Measurements from ENCODE around the gene SLC35E1. TPM values are rescaled to one million over a fixed set of nuclear protein-coding genes. Genes with fewer than 3 reads are reported as not detected.

SLC35E1 gene
- total RNA-seq, 2 experiments from 2014 or later = 42.0 to 46.0 TPM

DNA sequence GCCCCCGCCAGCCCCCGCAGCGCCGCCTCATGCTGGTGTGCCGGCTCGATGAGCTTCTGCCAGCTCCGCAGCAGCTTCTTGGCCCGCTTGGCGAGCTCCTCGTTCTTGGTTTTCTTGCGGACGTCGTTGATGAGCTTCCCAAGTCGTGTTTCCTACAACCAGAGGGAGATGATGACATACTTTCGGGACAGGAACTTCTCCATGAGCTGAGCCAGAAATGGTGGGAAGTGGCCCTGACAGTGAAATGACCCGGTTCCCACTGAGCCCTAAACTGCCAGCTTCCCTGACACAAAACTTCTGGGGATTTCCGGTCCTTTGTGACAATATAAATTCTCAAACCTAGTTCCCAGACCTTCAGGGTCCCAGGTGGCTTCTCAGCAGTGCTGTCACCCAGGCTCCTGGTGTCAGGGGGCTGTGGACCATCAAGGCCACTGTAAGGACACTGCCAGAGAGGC lies 5.3 kb upstream of the SLC35E1 start:
- DNase-seq = no peak
- Mint-ChIP-seq H3K4me3 (no peak overlapping the region), H3K36me3 (peaks cover 34% of the 10 kb centered on the region), H3K27ac (no peak overlapping the region), H3K9me3 (no peaks in the 10 kb centered on the region), H3K4me1 (ENCODE audit: low read depth) (peaks cover 56% of the 10 kb centered on the region), H3K27me3 (no peaks in the 10 kb centered on the region)
- CTCF ChIA-PET = interaction anchor here (1.3 kb wide), 1 partner anchor 11 kb away, joined by 3 read pairs; no protein-coding TSS in a partner anchor
- POLR2A ChIA-PET = no interaction called here
- intact Hi-C loops (cut with micrococcal nuclease) = no loop called here

DNA sequence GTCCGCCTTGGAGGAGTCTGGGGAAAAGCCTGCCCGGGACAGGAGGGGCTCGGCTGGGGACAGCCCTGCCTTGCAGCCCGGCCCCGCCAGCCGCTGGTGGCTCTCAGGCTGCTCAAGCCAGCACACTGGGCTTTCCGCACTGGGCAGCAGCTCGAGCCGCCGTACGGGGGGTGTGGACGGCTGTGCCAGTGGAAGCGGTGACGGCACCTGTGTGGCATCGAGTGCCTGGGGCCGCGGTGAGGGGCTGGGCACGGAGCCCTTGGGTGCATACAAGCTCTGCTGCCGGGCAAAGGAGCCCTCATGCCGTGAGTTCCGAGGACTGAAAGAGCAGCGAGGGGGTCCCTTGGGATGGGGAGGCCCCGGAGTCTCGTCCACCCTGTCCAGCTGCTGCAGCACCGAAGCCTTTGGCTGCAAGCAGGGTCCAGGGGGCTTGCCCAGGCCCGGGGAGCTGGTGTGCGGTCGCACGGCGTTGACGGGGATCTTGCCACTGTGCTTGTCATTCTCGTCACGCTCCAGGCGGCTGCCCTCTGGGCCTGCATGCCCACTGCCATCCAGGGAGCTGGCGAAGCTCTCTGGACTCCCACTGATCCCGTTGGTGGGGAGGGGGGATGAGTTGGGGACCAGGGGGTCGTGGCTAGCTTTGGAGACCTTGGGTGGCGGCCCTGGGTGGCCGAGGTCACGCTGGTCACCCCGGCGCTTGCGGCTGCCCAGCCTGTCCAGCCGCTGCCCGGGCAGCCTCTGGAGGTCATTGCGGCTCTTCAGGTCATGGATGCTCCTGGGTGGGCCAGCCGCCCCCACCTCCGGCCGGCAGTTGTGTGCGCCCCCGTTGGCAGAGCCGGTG lies 4.7 kb upstream of the SLC35E1 start:
- ChIA-PET POLR2A (no interaction called here), CTCF (interaction anchor here (1.3 kb wide), 1 partner anchor 11 kb away, joined by 3 read pairs; no protein-coding TSS in a partner anchor)
- no peak for DNase-seq
- Mint-ChIP-seq H3K36me3 (peaks cover 37% of the 10 kb centered on the region), H3K4me1 (ENCODE audit: low read depth) (peaks cover 53% of the 10 kb centered on the region), H3K4me3 (no peak overlapping the region), H3K9me3 (no peaks in the 10 kb centered on the region), H3K27me3 (no peaks in the 10 kb centered on the region), H3K27ac (no peak overlapping the region)
- intact Hi-C loops (cut with micrococcal nuclease) = no loop called here

DNA sequence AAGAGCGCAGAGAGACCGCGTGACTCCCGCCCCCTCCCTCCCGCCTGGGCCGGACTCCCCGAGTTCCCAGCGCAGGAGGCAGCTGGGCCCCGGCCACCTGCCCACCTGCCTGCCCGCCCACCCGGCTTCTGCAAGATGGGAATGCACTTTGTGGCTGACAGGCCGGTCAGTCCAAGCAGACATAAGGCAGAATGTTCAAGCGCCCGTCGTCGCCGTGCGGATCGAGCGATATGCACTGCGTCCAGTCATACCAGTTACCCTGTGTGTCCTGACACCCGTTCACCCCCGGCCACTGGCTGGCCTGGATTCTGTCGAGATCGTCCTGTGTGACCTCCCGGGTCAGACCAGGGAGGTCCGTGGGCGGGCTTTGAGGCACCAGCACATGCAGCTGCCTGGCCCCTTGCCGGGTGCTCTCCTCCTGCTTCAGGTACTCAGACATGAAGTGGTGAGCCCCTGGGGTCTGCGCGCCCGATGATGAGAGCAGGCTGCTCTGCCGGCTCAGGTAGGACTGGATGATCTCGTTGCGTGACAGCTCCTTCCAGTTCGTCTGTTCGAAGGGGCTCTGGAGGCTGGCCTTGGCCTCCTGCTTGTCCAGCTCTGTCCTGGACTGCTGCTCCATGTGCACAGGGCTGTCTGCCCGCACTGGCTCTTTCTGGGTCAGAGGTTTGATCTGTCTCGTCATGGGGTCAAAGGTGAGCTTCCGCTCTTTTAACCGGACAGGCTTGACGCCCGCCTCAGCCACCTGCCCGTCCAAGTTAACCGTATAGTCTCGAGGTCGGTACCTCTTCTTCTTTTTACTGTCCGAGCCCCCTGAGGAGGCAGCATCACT lies 3.9 kb upstream of the SLC35E1 start:
- H3K36me3 Mint-ChIP-seq = peaks cover 38% of the 10 kb centered on the region
- no peaks in the 10 kb centered on the region for H3K9me3 Mint-ChIP-seq
- peaks cover 53% of the 10 kb centered on the region for H3K4me1 Mint-ChIP-seq (ENCODE audit: low read depth)
- H3K27me3 Mint-ChIP-seq = no peaks in the 10 kb centered on the region
- DNase-seq = no peak
- H3K4me3 Mint-ChIP-seq = no peak overlapping the region
- intact Hi-C loops (cut with micrococcal nuclease) = no loop called here
- no peak overlapping the region for H3K27ac Mint-ChIP-seq
- ChIA-PET CTCF (interaction anchor here (1.3 kb wide), 1 partner anchor 12 kb away, joined by 3 read pairs; no protein-coding TSS in a partner anchor), POLR2A (interaction anchor here (1.0 kb wide), 1 partner anchor 11 kb away, joined by 3 read pairs; no protein-coding TSS in a partner anchor)

DNA sequence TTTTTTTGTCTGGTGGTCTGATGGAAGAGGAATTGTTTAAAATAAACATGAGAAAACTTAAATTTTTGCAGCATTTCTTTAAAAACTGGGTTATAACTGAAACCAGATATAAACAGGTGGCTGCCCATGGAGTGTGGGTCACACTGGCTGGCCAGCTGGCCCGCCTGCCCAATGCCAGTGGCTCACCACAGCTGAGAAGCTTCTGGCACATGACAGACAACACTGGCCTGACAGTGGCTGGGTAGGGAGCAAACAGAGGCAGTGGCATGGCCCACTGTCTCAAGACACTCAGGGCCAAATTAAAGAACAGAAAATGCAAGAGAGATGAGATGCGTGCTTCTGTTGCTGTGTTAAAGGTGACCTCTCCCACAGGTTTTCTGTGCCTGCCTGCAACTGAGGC lies 3.1 kb upstream of the SLC35E1 start:
- peaks cover 51% of the 10 kb centered on the region for H3K4me1 Mint-ChIP-seq (ENCODE audit: low read depth)
- no peak overlapping the region for H3K4me3 Mint-ChIP-seq

GRCh38 chr19:16573925-16574324 lies 1.7 kb upstream of the SLC35E1 start:
- no peaks in the 10 kb centered on the region for H3K27me3 Mint-ChIP-seq
- H3K4me3 Mint-ChIP-seq = peak overlapping the region; percentile 92
- H3K36me3 Mint-ChIP-seq = peaks cover 38% of the 10 kb centered on the region
- ChIA-PET POLR2A (interaction anchor here (0.8 to 2.8 kb wide), 4 partner anchors 8 to 20 kb away, joined by 3 to 28 read pairs (median 11); no protein-coding TSS in a partner anchor), CTCF (interaction anchor here (1.2 to 2.5 kb wide), 3 partner anchors 11 to 187 kb away, joined by 3 to 9 read pairs (median 6); no protein-coding TSS in a partner anchor)
- DNase-seq = no peak
- peaks cover 50% of the 10 kb centered on the region for H3K4me1 Mint-ChIP-seq (ENCODE audit: low read depth)
- H3K27ac Mint-ChIP-seq = peak overlapping the region; percentile 14
- no peaks in the 10 kb centered on the region for H3K9me3 Mint-ChIP-seq
- intact Hi-C loops (cut with micrococcal nuclease) = loop anchor here (2.0 to 5.0 kb wide), 2 partner anchors 31 to 88 kb away; partner anchors contain the start of genes CHERP, SMIM7 and TMEM38A

More for the DNA sequence above, 3.1 kb upstream of the SLC35E1 start:
- H3K27me3 Mint-ChIP-seq = no peaks in the 10 kb centered on the region
- ChIA-PET POLR2A (interaction anchor here (1.0 kb wide), 1 partner anchor 12 kb away, joined by 3 read pairs; no protein-coding TSS in a partner anchor), CTCF (no interaction called here)
- H3K36me3 Mint-ChIP-seq = peaks cover 41% of the 10 kb centered on the region
- DNase-seq = no peak
- H3K9me3 Mint-ChIP-seq = no peaks in the 10 kb centered on the region
- peak overlapping the region; percentile 40 for H3K27ac Mint-ChIP-seq
- intact Hi-C loops (cut with micrococcal nuclease) = no loop called here

- no peak for DNase-seq
- Mint-ChIP-seq H3K27ac (peak overlapping the region; percentile 93), H3K9me3 (no peaks in the 10 kb centered on the region), H3K4me1 (ENCODE audit: low read depth) (peaks cover 50% of the 10 kb centered on the region), H3K4me3 (peak overlapping the region; percentile 92), H3K36me3 (peaks cover 38% of the 10 kb centered on the region), H3K27me3 (no peaks in the 10 kb centered on the region)
- intact Hi-C loops (cut with micrococcal nuclease) = loop anchor here (2.0 to 5.0 kb wide), 2 partner anchors 30 to 89 kb away; partner anchors contain the start of genes CHERP, SMIM7 and TMEM38A
- CTCF ChIA-PET = interaction anchor here (1.0 to 2.5 kb wide), 5 partner anchors 12 to 187 kb away, joined by 3 to 9 read pairs (median 3); no protein-coding TSS in a partner anchor
- POLR2A ChIA-PET = interaction anchor here (0.8 to 2.8 kb wide), 6 partner anchors 9 to 54 kb away, joined by 3 to 28 read pairs (median 4); no protein-coding TSS in a partner anchor
Observed at GRCh38 chr19:16573296-16573695, 1.1 kb upstream of the SLC35E1 start.

GRCh38 chr19:16571822-16572331 lies 338 bp downstream of the SLC35E1 start:
- CTCF ChIA-PET = interaction anchor here (1.4 to 2.5 kb wide), 2 partner anchors 16 to 23 kb away, joined by 3 to 6 read pairs; no protein-coding TSS in a partner anchor
- H3K27ac Mint-ChIP-seq = peak overlapping the region; percentile 71

DNA sequence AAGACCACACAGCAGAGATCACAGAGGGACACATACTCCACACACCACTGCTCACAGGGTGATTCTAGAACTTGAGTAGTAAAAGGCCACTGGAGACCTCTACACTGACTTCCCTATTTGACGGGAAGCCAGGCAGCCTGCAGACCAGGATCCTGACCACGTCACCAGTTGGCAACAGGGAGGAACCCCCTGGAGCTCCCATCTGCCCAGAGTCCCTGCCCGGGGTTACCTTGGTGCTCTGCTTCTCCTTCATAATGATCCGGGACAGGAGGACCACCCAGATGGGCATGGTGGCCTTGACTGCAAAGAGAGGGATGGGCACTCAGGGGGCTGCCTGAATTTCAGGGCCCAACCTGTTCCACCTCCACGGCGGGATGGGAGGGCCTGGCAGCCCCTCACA lies 932 bp downstream of the SLC35E1 start:
- intact Hi-C loops (cut with micrococcal nuclease) = loop anchor here (5.0 kb wide), 1 partner anchor 91 kb away; the partner anchor contains the start of genes SMIM7 and TMEM38A
- no peak for DNase-seq
- Mint-ChIP-seq H3K27ac (peak overlapping the region; percentile 13), H3K4me3 (peak overlapping the region; percentile 85), H3K9me3 (no peaks in the 10 kb centered on the region), H3K36me3 (peaks cover 46% of the 10 kb centered on the region), H3K27me3 (no peaks in the 10 kb centered on the region), H3K4me1 (ENCODE audit: low read depth) (peaks cover 58% of the 10 kb centered on the region)
- ChIA-PET POLR2A (interaction anchor here (1.0 kb wide), 1 partner anchor 17 kb away, joined by 3 read pairs; no protein-coding TSS in a partner anchor), CTCF (no interaction called here)

More at GRCh38 chr19:16571822-16572331, 338 bp downstream of the SLC35E1 start:
- Mint-ChIP-seq H3K36me3 (peaks cover 43% of the 10 kb centered on the region), H3K4me1 (ENCODE audit: low read depth) (peaks cover 54% of the 10 kb centered on the region), H3K9me3 (no peaks in the 10 kb centered on the region), H3K4me3 (peak overlapping the region; percentile 85), H3K27me3 (no peaks in the 10 kb centered on the region)
- POLR2A ChIA-PET = interaction anchor here (0.9 to 2.8 kb wide), 4 partner anchors 13 to 29 kb away, joined by 3 to 28 read pairs (median 10); no protein-coding TSS in a partner anchor
- intact Hi-C loops (cut with micrococcal nuclease) = loop anchor here (1.0 to 5.0 kb wide), 3 partner anchors 12 to 90 kb away; partner anchors contain the start of genes CHERP, SMIM7 and TMEM38A
- DNase-seq = peak; percentile 60

DNA sequence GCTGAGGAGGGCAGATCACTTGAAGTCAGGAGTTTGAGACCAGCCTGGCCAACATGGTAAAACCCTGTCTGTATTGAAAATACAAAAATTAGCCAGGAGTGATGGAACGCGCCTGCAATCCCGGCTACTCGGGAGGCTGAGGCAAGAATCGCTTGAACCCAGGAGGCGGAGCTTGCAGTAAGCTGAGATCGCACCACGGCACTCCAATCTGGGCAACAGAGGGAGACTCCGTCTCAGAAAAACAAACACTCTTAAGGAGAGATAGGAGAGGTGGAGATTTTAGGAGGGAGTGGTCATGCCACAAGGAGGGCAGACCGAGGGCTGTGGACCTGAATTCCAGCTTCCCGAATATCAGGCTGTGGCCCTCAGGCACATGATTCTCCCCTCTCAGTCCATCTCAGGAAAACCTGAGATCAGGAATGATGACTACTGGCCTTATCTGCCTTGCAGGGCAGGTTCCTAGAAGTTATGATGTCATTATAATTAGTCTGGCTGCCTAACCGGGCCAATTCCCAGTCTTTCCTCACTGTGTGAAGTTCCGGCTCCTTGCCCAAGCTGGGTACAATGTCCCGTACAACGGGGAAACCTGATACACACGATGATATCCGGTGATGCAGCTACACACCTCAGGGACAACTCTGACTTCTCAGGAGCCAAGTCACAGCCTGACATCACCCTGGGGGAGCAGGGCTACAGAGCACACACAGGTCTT lies 2.5 kb downstream of the SLC35E1 start:
- peaks cover 42% of the 10 kb centered on the region for H3K36me3 Mint-ChIP-seq
- intact Hi-C loops (cut with micrococcal nuclease) = loop anchor here (5.0 kb wide), 1 partner anchor 93 kb away; the partner anchor contains the start of genes SMIM7 and TMEM38A
- DNase-seq = no peak
- no peak overlapping the region for H3K27ac Mint-ChIP-seq
- H3K4me3 Mint-ChIP-seq = peak overlapping the region; percentile 39
- peaks cover 56% of the 10 kb centered on the region for H3K4me1 Mint-ChIP-seq (ENCODE audit: low read depth)
- ChIA-PET CTCF (no interaction called here), POLR2A (no interaction called here)
- no peaks in the 10 kb centered on the region for H3K9me3 Mint-ChIP-seq
- H3K27me3 Mint-ChIP-seq = no peaks in the 10 kb centered on the region

DNA sequence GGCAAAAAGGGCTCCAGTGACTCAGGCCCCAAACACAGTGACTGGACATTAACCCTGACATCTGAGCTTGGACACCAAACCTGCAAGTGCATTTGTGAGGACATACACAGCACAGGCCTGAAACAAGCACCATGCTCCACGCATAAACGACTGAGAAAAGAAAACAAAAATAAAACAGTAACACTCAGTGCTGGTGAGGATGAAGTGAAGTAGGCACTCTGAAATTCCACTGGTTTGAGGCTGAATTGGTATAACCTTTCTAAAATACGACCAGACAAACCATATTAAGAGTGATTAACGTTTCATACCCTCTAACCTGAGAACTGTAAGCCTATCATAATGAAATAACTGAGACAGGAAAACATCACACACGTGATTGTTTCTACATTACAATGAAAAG lies 5.5 kb downstream of the SLC35E1 start:
- H3K27ac Mint-ChIP-seq = peak overlapping the region; percentile 95
- H3K9me3 Mint-ChIP-seq = no peaks in the 10 kb centered on the region
- intact Hi-C loops (cut with micrococcal nuclease) = loop anchor here (1.0 kb wide), 2 partner anchors 22 to 62 kb away; partner anchors contain the start of gene MED26
- DNase-seq = no peak
- POLR2A ChIA-PET = interaction anchor here (1.5 kb wide), 1 partner anchor 60 kb away, joined by 5 read pairs; no protein-coding TSS in a partner anchor
- H3K27me3 Mint-ChIP-seq = no peaks in the 10 kb centered on the region
- no peak overlapping the region for H3K4me3 Mint-ChIP-seq
- peaks cover 46% of the 10 kb centered on the region for H3K36me3 Mint-ChIP-seq
- peaks cover 37% of the 10 kb centered on the region for H3K4me1 Mint-ChIP-seq (ENCODE audit: low read depth)
- CTCF ChIA-PET = no interaction called here

Data from activated CD4-positive, alpha-beta memory T cell treated with anti-CD3 and anti-CD28 coated beads for 36 hours (primary cell).